ENCODE results near the gene YARS1. TPM values are rescaled to one million over a fixed set of nuclear protein-coding genes. Genes with fewer than 3 reads are reported as not detected.

The YARS1 gene
- total and polyA plus RNA-seq, 2 experiments from 2014 or later: 134 to 182 TPM

GRCh38 chr1:32761936-32762335, 55.2 kb downstream of the YARS1 start (continued):
- TF ChIP-seq, protein P1, sequence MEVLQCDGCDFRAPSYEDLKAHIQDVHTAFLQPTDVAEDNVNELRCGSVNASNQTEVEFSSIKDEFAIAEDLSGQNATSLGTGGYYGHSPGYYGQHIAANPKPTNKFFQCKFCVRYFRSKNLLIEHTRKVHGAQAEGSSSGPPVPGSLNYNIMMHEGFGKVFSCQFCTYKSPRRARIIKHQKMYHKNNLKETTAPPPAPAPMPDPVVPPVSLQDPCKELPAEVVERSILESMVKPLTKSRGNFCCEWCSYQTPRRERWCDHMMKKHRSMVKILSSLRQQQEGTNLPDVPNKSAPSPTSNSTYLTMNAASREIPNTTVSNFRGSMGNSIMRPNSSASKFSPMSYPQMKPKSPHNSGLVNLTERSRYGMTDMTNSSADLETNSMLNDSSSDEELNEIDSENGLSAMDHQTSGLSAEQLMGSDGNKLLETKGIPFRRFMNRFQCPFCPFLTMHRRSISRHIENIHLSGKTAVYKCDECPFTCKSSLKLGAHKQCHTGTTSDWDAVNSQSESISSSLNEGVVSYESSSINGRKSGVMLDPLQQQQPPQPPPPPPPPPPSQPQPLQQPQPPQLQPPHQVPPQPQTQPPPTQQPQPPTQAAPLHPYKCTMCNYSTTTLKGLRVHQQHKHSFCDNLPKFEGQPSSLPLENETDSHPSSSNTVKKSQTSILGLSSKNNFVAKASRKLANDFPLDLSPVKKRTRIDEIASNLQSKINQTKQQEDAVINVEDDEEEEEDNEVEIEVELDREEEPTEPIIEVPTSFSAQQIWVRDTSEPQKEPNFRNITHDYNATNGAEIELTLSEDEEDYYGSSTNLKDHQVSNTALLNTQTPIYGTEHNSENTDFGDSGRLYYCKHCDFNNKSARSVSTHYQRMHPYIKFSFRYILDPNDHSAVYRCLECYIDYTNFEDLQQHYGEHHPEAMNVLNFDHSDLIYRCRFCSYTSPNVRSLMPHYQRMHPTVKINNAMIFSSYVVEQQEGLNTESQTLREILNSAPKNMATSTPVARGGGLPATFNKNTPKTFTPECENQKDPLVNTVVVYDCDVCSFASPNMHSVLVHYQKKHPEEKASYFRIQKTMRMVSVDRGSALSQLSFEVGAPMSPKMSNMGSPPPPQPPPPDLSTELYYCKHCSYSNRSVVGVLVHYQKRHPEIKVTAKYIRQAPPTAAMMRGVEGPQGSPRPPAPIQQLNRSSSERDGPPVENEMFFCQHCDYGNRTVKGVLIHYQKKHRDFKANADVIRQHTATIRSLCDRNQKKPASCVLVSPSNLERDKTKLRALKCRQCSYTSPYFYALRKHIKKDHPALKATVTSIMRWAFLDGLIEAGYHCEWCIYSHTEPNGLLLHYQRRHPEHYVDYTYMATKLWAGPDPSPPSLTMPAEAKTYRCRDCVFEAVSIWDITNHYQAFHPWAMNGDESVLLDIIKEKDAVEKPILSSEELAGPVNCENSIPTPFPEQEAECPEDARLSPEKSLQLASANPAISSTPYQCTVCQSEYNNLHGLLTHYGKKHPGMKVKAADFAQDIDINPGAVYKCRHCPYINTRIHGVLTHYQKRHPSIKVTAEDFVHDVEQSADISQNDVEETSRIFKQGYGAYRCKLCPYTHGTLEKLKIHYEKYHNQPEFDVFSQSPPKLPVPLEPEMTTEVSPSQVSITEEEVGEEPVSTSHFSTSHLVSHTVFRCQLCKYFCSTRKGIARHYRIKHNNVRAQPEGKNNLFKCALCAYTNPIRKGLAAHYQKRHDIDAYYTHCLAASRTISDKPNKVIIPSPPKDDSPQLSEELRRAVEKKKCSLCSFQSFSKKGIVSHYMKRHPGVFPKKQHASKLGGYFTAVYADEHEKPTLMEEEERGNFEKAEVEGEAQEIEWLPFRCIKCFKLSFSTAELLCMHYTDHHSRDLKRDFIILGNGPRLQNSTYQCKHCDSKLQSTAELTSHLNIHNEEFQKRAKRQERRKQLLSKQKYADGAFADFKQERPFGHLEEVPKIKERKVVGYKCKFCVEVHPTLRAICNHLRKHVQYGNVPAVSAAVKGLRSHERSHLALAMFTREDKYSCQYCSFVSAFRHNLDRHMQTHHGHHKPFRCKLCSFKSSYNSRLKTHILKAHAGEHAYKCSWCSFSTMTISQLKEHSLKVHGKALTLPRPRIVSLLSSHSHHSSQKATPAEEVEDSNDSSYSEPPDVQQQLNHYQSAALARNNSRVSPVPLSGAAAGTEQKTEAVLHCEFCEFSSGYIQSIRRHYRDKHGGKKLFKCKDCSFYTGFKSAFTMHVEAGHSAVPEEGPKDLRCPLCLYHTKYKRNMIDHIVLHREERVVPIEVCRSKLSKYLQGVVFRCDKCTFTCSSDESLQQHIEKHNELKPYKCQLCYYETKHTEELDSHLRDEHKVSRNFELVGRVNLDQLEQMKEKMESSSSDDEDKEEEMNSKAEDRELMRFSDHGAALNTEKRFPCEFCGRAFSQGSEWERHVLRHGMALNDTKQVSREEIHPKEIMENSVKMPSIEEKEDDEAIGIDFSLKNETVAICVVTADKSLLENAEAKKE (CRISPR knock-in tag; IDR thresholded peaks at IDR 0.05): no peak
- TF ChIP-seq, protein P2, sequence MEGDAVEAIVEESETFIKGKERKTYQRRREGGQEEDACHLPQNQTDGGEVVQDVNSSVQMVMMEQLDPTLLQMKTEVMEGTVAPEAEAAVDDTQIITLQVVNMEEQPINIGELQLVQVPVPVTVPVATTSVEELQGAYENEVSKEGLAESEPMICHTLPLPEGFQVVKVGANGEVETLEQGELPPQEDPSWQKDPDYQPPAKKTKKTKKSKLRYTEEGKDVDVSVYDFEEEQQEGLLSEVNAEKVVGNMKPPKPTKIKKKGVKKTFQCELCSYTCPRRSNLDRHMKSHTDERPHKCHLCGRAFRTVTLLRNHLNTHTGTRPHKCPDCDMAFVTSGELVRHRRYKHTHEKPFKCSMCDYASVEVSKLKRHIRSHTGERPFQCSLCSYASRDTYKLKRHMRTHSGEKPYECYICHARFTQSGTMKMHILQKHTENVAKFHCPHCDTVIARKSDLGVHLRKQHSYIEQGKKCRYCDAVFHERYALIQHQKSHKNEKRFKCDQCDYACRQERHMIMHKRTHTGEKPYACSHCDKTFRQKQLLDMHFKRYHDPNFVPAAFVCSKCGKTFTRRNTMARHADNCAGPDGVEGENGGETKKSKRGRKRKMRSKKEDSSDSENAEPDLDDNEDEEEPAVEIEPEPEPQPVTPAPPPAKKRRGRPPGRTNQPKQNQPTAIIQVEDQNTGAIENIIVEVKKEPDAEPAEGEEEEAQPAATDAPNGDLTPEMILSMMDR (conservative IDR thresholded peaks at IDR 0.05; ENCODE audit: low read depth in 2 of 2): no peak
- TF ChIP-seq JUNB (IDR thresholded peaks at IDR 0.05; ENCODE audit: unreplicated experiment) (no peak), ZNF331 (CRISPR knock-in tag; IDR thresholded peaks at IDR 0.05; ENCODE audit: low read depth) (no peak), ZNF114 (CRISPR knock-in tag; IDR thresholded peaks at IDR 0.05) (no peak), NANOG (IDR thresholded peaks at IDR 0.05; ENCODE audit: borderline replicate concordance) (no peak), EZH2phosphoT487 (IDR thresholded peaks at IDR 0.05; ENCODE audit: unreplicated experiment) (no peak)

DNA sequence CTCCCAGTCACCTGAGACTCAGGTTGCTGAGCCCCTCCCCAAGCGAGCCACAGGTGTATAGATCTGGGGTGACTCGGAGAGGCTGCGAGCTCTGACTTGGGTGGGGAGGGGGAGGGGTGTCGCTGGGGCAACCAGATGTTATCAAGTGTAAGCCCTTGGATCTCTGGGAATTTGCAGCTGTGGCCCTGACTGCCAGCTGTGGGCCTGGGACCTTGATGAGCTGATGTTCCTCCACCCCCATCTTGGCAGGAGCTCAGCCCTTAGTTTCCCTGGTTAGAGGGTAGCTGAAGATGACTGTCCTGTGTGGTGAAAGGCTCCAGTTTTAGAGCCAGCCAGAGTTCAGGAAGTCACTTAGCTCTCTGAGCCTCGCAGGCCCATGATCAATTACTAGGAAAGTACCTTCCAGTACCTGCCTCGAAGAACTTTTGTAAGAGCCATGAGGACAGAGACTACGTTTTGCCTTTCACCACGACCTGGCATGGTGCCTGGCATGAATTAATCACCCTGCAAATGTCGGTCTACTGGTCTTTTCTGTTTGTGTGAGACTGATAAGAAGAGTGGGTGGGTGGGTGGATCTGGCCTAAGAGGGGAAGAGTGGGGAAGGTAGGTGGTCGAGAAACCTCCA, 55.8 kb downstream of the YARS1 start:
- H3K27ac ChIP-seq (ENCODE audit: low read depth): peak overlapping the region; percentile 100
- TF ChIP-seq CREB1 (CRISPR knock-in tag; IDR thresholded peaks at IDR 0.05; ENCODE audit: low read depth): no peak

More for the DNA sequence above, 55.8 kb downstream of the YARS1 start:
- Histone ChIP-seq H3F3A (replicated peaks; ENCODE audit: low read depth) (peaks cover 46% of the 10 kb centered on the region), H3K4me1 (ENCODE audit: insufficient read depth) (peaks cover 82% of the 10 kb centered on the region), H4K20me1 (replicated peaks; ENCODE audit: insufficient read depth) (peaks cover 4% of the 10 kb centered on the region), H3K36me3 (ENCODE audit: insufficient read depth) (0 out of 2 replicates have a peak, but pooled peaks cover 3% of the 10 kb centered on the region), H2AFZ (no peak overlapping the region), H3K9me2 (ENCODE audit: insufficient read depth) (no peaks in the 10 kb centered on the region), H3K4me3 (peak overlapping the region; percentile 44), H3K79me2 (replicated peaks; ENCODE audit: insufficient read depth) (peaks cover 78% of the 10 kb centered on the region), H3K4me2 (peak overlapping the region; percentile 74), H3K27me3 (ENCODE audit: insufficient read depth) (no peaks in the 10 kb centered on the region)
- Mint-ChIP-seq H3K27ac (peak overlapping the region; percentile 99), H3K9me3 (no peaks in the 10 kb centered on the region; the same call in 2 of the 3 replicates), H3K36me3 (ENCODE audit: low read depth) (peaks cover 18% of the 10 kb centered on the region), H3K4me1 (peaks cover 79% of the 10 kb centered on the region), H3K4me3 (peak overlapping the region; percentile 69), H3K27me3 (ENCODE audit: insufficient read depth, low read depth, poor library complexity) (peaks cover 20% of the 10 kb centered on the region)
- peak; percentile 85 for DNase-seq (ENCODE audit: low spot score)
- peak; percentile 3 for ATAC-seq
